Lower leg skin (tissue), 4 donors: Measurements from ENCODE around the gene ELFN2. TPM values are rescaled to one million over a fixed set of nuclear protein-coding genes. Genes with fewer than 3 reads are reported as not detected.

Experiments used
- DNase-seq, 2 donors: peaks; one replicate each; pipeline ENCODE4 v3.0.0-alpha.2; 2019; ENCODE audit warnings: low spot score in 2 of 2
- H3K4me3 ChIP-seq: fragments of 200-600 bp; sonication (generic); 2 replicates; pipeline ENCODE4 v1.5.1; 2017; ENCODE audit warnings: mild to moderate bottlenecking, low read depth; ENCODE audit not compliant: poor library complexity, severe bottlenecking
- POLR2A ChIP-seq, 2 donors: fragments of 450-650 bp; IDR thresholded peaks; one replicate each; pipeline ENCODE4 v1.6.1; 2016 to 2017; ENCODE audit warnings: antibody characterized with exemption in 2 of 2, mild to moderate bottlenecking in 1 of 2, moderate library complexity in 1 of 2
- WGBS, 2 donors: methylation state at CpG; one replicate each; pipeline ENCODE4 v1.1.5; 2018; 5-methylcytosine and 5-hydroxymethylcytosine counted together
- intact Hi-C: fragments of 100-400 bp; cut with DNase I; formaldehyde crosslinking; loops from one replicate; pipeline ENCODE4 v1.15.0; 2023; ENCODE audit warnings: low total_unique reads
- total RNA-seq, 4 donors: library from RNA; depleted of rRNA; stranded (reverse); fragments of >200 nt; gene quantifications; one replicate each; pipeline ENCODE4 v1.1.0, GENCODE V29; 2016
- TF ChIP-seq, protein P1 (sequence below), 3 donors: fragments of 450-650 bp; IDR thresholded peaks; one replicate each; pipeline ENCODE4 v1.5.1; 2016; ENCODE audit warnings: antibody characterized with exemption in 3 of 3, mild to moderate bottlenecking in 3 of 3, moderate library complexity in 2 of 3

ELFN2 gene
- total RNA-seq, 4 donors from 2014 or later, result 0.26 to 1.5 (median 0.82) TPM

DNA sequence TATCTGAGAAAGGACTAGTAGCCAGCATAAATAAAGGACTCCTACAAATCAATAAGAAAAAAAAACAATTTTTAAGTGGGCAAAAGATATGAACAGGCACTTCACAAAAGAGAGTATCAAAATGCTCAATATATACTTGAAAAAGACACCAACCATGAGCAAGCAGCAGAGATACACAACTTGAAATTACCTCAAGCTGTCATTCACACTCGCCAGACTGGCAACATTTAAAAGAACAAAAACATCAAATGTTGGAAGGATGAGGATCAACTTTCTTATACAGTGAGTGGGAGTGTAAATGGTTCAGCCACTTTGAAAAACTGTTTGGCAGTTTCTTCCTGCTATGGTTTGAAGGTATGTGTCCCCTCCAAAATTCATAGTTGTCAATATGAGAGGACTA is 23.9 kb upstream of the ELFN2 start:
- intact Hi-C loops, result no loop called here
- no peak for DNase-seq
- TF ChIP-seq, protein P1, sequence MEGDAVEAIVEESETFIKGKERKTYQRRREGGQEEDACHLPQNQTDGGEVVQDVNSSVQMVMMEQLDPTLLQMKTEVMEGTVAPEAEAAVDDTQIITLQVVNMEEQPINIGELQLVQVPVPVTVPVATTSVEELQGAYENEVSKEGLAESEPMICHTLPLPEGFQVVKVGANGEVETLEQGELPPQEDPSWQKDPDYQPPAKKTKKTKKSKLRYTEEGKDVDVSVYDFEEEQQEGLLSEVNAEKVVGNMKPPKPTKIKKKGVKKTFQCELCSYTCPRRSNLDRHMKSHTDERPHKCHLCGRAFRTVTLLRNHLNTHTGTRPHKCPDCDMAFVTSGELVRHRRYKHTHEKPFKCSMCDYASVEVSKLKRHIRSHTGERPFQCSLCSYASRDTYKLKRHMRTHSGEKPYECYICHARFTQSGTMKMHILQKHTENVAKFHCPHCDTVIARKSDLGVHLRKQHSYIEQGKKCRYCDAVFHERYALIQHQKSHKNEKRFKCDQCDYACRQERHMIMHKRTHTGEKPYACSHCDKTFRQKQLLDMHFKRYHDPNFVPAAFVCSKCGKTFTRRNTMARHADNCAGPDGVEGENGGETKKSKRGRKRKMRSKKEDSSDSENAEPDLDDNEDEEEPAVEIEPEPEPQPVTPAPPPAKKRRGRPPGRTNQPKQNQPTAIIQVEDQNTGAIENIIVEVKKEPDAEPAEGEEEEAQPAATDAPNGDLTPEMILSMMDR (IDR thresholded peaks at IDR 0.05), result no peak
- H3K4me3 ChIP-seq, result no peak overlapping the region
- WGBS, 2 donors, result 48 to 56% methylated on average over 1 of the region's 1 CpG

DNA sequence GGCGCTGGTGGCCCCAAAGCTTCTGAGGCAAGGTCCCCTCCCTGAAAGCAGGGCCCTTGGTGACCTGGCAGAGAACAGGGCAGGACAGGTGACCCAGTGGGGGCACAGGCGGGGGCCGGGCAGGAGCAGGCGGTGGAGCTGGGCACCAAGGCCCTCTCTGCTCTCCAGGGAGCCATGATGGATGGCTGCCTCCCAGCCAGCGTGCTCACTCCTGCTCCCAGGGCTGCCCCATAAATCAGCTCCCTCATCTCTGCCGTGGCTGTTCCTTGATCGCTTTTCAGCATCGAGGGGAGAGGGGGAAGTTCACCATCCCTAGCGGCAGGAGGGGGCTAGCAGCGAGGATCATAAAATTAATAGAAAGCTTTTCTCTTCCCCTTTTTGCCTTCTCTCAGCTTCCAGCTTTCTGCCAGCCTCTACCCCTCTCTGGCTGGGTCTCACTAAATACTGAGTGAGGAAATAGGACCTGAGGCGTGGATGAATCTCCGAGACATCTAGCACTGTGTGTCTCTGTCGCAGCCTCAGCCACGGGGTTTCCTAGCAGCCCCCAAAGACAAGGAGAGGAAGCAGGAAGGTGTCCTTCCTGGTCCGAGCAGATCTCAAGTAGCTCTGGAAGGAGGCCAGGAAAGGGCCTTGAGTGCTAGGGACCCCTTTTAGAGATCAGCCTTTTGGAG is 22.2 kb upstream of the ELFN2 start:
- DNase-seq, result no peak
- intact Hi-C loops, result no loop called here
- WGBS, 2 donors, result 35 to 39% methylated on average over 15 of the region's 15 CpGs
- no peak for TF ChIP-seq POLR2A (IDR thresholded peaks at IDR 0.05)
- TF ChIP-seq, protein P1 (IDR thresholded peaks at IDR 0.05), result no peak
- H3K4me3 ChIP-seq, result no peak overlapping the region

DNA sequence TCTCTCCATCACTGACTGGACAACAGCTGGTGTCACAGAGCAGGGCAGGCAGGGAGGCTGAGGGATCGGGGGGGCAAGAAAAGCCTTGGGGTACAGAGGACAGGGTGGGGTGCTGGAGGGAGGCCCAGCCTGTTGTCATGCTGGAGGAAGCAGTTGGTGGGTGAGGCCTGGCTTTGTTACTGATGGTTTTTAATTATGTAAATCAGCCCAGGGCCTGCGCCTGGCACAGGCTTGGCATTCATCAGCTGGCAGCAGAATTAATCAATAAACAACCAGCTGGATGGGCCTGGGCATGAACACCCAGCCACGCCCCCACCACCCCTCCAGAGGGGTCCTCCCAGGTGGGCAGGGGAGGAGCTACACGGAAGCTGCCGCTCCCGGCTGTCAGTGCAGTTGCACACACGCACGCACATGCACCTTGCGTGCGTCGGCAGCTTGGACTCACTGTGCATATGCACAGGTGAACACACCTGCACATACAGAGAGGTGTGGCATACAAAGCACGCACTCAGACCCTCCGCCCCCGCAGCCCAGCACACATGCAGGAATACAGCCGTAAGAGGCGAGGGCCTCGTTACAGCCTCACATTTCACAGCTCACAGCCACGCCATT is 21.3 kb upstream of the ELFN2 start:
- WGBS, 2 donors, result 48 to 52% methylated on average over 16 to 18 of the region's 18 CpGs
- H3K4me3 ChIP-seq, result no peak overlapping the region
- intact Hi-C loops, result no loop called here
- no peak for TF ChIP-seq POLR2A (IDR thresholded peaks at IDR 0.05)
- DNase-seq, result no peak

DNA sequence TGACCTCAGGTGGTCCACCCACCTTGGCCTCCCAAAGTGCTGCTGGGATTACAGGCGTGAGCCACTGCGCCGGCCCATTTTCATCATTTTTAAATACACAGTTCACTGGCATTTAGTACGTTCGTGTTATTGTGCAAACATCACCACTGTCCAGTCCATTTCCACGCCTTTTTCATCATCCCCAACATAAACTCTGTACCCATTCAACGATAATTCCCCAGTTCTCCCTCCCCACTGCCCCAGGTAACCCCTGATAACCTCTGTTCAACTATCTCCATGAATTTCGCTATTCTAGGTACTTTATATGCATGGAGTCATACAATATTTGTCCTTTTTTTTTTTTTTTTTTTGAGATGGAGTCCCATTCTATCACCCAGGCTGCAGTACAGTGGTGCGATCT is 18.2 kb upstream of the ELFN2 start:
- WGBS, 2 donors, result 90 to 91% methylated on average over 9 of the region's 9 CpGs
- intact Hi-C loops, result no loop called here
- TF ChIP-seq, protein P1 (IDR thresholded peaks at IDR 0.05), result no peak
- TF ChIP-seq POLR2A (IDR thresholded peaks at IDR 0.05), result no peak
- H3K4me3 ChIP-seq, result no peak overlapping the region
- DNase-seq, result no peak

- WGBS, 2 donors, result 74 to 84% methylated on average over 7 of the region's 7 CpGs
- intact Hi-C loops, result no loop called here
- TF ChIP-seq, protein P1 (IDR thresholded peaks at IDR 0.05), result no peak
- no peak for TF ChIP-seq POLR2A (IDR thresholded peaks at IDR 0.05)
- no peak for DNase-seq
- H3K4me3 ChIP-seq, result no peak overlapping the region
Measured at GRCh38 chr22:37443977-37444376, 16.7 kb upstream of the ELFN2 start.

GRCh38 chr22:37443086-37443485 is 15.8 kb upstream of the ELFN2 start:
- 89 to 90% methylated on average over 7 of the region's 7 CpGs for WGBS, 2 donors
- intact Hi-C loops, result no loop called here
- no peak for DNase-seq
- no peak overlapping the region for H3K4me3 ChIP-seq
- TF ChIP-seq POLR2A (IDR thresholded peaks at IDR 0.05), result no peak
- TF ChIP-seq, protein P1 (IDR thresholded peaks at IDR 0.05), result no peak
